ENCODE data around the gene EID3. TPM values are rescaled to one million over a fixed set of nuclear protein-coding genes. Genes with fewer than 3 reads are reported as not detected.

The EID3 gene
- total and polyA plus RNA-seq, 9 of the 15 experiments (the other 6 are each of a cell fraction or from before 2014, with no cell fraction given): 0.07 to 3.5 (median 0.42) TPM

GRCh38 chr12:104285740-104286515 lies 17.6 kb upstream of the EID3 start (continued):
- TF ChIP-seq STAT6 (CRISPR knock-in tag; IDR thresholded peaks at IDR 0.05) (no peak), ZNF764 (CRISPR knock-in tag; IDR thresholded peaks at IDR 0.05; ENCODE audit: low read depth) (no peak), ZNF584 (CRISPR knock-in tag; IDR thresholded peaks at IDR 0.05; ENCODE audit: low read depth) (0 out of 2 replicates have a peak, but pooled peaks have one; percentile 43), L3MBTL2 (IDR thresholded peaks at IDR 0.05) (no peak), RBFOX2 (IDR thresholded peaks at IDR 0.05; ENCODE audit: low read depth, low read length) (no peak), BMI1 (IDR thresholded peaks at IDR 0.05; ENCODE audit: low read length) (no peak), ZNF79 (CRISPR knock-in tag; IDR thresholded peaks at IDR 0.05; ENCODE audit: low read depth) (no peak)
